Brain microvascular endothelial cell (primary cell): Measurements from ENCODE around the gene MPHOSPH6.
A peak's percentile ranks its signal among the peaks of the same experiment; 100 is the strongest.
"Not testable (repeated sequence)": the region's sequence is repeated elsewhere in the genome, so short reads cannot be mapped to it uniquely, and the experiment has no call there.

Experiments
- DNase-seq: peaks from one replicate; pipeline ENCODE4 v3.0.0-alpha.2; 2020
- H3K27ac ChIP-seq: fragments of 250-450 bp; sonication (Bioruptor Pico); 2 replicates; pipeline ENCODE4 v1.5.1; 2020; ENCODE audit warnings: mild to moderate bottlenecking, moderate library complexity
- H3K27me3 ChIP-seq: fragments of 250-450 bp; sonication (Bioruptor Pico); replicated peaks from 2 replicates; pipeline ENCODE4 v1.5.1; 2020; ENCODE audit warnings: mild to moderate bottlenecking
- H3K36me3 ChIP-seq: fragments of 250-450 bp; sonication (Bioruptor Pico); replicated peaks from 2 replicates; pipeline ENCODE4 v1.5.1; 2020; ENCODE audit warnings: mild to moderate bottlenecking
- H3K4me3 ChIP-seq: 2 replicates; pipeline ENCODE4 v1.5.1; 2011; ENCODE audit warnings: low read depth, mild to moderate bottlenecking, control low read depth, low read length, moderate library complexity
- CTCF ChIP-seq: IDR thresholded peaks from 2 replicates; pipeline ENCODE4 v1.5.1; 2011; ENCODE audit warnings: low read depth, mild to moderate bottlenecking, moderate library complexity, low read length, control low read depth, inconsistent platforms; ENCODE audit errors: missing control alignments
- in situ Hi-C: cut with HindIII; loops from 2 replicates; pipeline ENCODE4 v1.10.0; 2017; ENCODE audit warnings: low sequenced_read_pairs, low pct_ligation_motif_present

The MPHOSPH6 gene

GRCh38 chr16:82169861-82170845 lies at the start of gene MPHOSPH6:
TSS of gene MPHOSPH6 (minus strand) at chr16:82170224. CDS start at chr16:82170175, 49 bp downstream.
- Histone ChIP-seq H3K36me3 (no peaks in the 10 kb centered on the region), H3K27me3 (peaks cover 5% of the 10 kb centered on the region), H3K27ac (peak within 1 kb of the TSS; percentile 76), H3K4me3 (peak within 1 kb of the TSS; percentile 74)
- DNase-seq = peak; percentile 79
- in situ Hi-C loops = no loop called here
- no peak for TF ChIP-seq CTCF

- no peak for TF ChIP-seq CTCF
- no peak overlapping the region for H3K27ac ChIP-seq
- no peak for DNase-seq
- H3K27me3 ChIP-seq = no peaks in the 10 kb centered on the region
- no peaks in the 10 kb centered on the region for H3K36me3 ChIP-seq
- in situ Hi-C loops = no loop called here
- no peak overlapping the region for H3K4me3 ChIP-seq
These were observed 49.3 kb upstream of the MPHOSPH6 start for GRCh38 chr16:82219298-82219697.

- H3K27ac ChIP-seq, DNase-seq, in situ Hi-C loops, H3K4me3 ChIP-seq, H3K27me3 ChIP-seq, H3K36me3 ChIP-seq: not testable (repeated sequence)
These were observed 39.3 kb upstream of the MPHOSPH6 start for GRCh38 chr16:82209314-82209713.

- DNase-seq = no peak
- Histone ChIP-seq H3K27me3 (no peaks in the 10 kb centered on the region), H3K4me3 (no peak overlapping the region), H3K36me3 (no peaks in the 10 kb centered on the region), H3K27ac (no peak overlapping the region)
- in situ Hi-C loops = no loop called here
- TF ChIP-seq CTCF = no peak
These were observed 33.2 kb upstream of the MPHOSPH6 start for GRCh38 chr16:82203198-82203597.

GRCh38 chr16:82201926-82202325 lies 31.9 kb upstream of the MPHOSPH6 start:
- no peak overlapping the region for H3K27ac ChIP-seq
- H3K4me3 ChIP-seq = no peak overlapping the region
- in situ Hi-C loops = no loop called here
- no peaks in the 10 kb centered on the region for H3K27me3 ChIP-seq
- H3K36me3 ChIP-seq = no peaks in the 10 kb centered on the region
- no peak for DNase-seq
- TF ChIP-seq CTCF = no peak

- DNase-seq = no peak
- Histone ChIP-seq H3K36me3 (no peaks in the 10 kb centered on the region), H3K27ac (no peak overlapping the region), H3K4me3 (no peak overlapping the region), H3K27me3 (no peaks in the 10 kb centered on the region)
- in situ Hi-C loops = no loop called here
- no peak for TF ChIP-seq CTCF
These were observed 31.3 kb upstream of the MPHOSPH6 start for GRCh38 chr16:82201351-82201750.
